Measurements from ENCODE around the gene HNRNPC. TPM values are rescaled to one million over a fixed set of nuclear protein-coding genes. Genes with fewer than 3 reads are reported as not detected.
"Not testable (repeated sequence)": the region's sequence is repeated elsewhere in the genome, so short reads cannot be mapped to it uniquely, and the experiment has no call there.

HNRNPC gene
- total RNA-seq, 1 donor from 2014 or later: 260 TPM

- no peak for DNase-seq (ENCODE audit: low spot score)
- intact Hi-C loops (cut with DNase I): no loop called here
Observed at GRCh38 chr14:21278632-21279031, 9.4 kb upstream of the HNRNPC start.

DNA sequence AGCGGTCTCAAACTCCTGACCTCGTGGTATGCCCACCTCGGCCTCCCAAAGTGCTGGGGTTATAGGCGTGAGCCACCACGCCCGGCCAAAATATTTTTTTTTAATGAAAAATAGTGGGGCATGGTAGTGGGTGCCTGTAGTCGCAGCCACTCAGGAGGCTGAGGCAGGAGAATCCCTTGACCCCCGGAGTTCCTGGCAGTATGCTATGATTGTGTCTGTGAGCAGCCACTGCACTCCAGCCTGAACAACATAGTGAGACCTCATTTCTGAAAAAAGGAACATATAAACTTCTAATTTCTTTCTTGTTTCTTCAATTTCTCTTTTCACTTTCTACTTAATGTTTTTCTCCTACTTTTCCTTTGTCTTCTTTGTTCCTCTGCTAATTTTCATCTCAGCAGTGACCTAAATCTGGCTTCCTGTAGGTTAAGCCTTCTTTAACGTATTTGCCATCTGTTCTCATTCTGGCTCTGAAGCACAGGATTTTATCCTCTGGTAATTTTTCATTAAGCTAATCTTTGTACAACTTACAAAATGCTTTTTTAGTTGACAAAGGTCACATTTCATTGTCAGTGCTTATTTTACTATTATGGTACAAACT, 6.1 kb upstream of the HNRNPC start:
- DNase-seq (ENCODE audit: low spot score): no peak
- intact Hi-C loops (cut with DNase I): no loop called here

- intact Hi-C loops (cut with DNase I): not testable (repeated sequence)
Observed at GRCh38 chr14:21272661-21273060, 3.4 kb upstream of the HNRNPC start.

GRCh38 chr14:21268617-21269251, 508 bp downstream of the HNRNPC start:
- intact Hi-C loops (cut with DNase I): loop anchor here (5.0 kb wide), 2 partner anchors 36 to 114 kb away; partner anchors contain the start of gene SUPT16H
- DNase-seq (ENCODE audit: low spot score): no peak

More at GRCh38 chr14:21272661-21273060, 3.4 kb upstream of the HNRNPC start:
- not testable (repeated sequence) for DNase-seq (ENCODE audit: low spot score)

GRCh38 chr14:21267886-21268616, 1.2 kb downstream of the HNRNPC start:
- DNase-seq (ENCODE audit: low spot score): no peak
- intact Hi-C loops (cut with DNase I): loop anchor here (5.0 kb wide), 2 partner anchors 36 to 114 kb away; partner anchors contain the start of gene SUPT16H

DNA sequence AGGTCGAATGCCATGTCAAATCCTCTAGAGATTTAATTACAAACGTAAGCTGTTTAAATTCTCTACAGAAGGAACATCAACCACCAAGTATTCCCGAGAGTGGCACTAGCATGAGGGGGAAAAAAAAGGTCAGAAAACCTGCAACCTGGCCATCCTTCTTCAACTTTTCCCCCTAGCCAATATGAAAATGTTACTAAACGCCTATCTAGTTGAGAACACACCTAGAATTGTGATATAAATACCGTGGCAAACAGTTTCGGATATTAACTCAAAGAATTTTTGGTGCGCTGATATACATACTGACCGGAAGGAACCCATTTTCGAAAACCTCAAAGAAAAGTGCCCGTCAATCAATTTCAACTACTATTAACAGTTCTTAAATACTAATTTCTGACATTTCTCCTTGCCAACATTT, 1.8 kb downstream of the HNRNPC start:
- intact Hi-C loops (cut with DNase I): loop anchor here (5.0 kb wide), 2 partner anchors 35 to 115 kb away; partner anchors contain the start of gene SUPT16H
- DNase-seq (ENCODE audit: low spot score): no peak

DNA sequence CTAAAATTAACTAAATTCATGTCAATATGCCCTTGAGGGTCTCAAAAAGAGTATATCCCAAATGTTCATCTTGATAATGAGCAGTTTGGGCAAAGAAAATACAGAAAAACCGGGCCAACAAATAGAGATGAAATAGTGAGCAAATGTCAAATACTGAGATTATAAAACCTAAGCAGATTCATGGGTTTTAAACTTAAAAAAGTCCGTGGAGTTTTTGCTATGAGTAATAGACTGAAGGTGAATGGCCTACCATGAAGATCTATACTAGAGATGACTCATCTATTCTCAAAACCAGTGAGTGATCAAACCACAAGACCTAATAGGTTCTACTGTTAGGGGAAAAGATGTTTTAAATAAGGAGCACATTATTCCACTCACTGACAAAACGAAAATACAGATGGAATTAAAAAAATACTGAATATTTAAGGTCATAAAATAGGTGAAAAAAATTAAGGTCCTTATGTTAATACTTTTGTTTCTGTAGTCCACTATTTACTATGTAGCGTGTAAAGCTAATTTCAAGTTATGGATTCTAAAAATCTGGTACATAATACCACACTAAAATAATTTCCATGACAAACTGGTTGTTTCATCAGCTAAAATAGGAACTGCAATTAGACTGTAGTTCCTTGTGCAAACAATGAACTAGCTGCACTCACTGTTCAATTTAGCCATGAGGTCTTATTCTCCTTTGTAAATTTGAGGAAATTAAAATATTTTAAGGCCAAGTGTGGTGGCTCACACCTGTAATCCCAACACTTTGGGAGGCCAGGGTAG, 5.0 kb downstream of the HNRNPC start:
- intact Hi-C loops (cut with DNase I): no loop called here
- no peak for DNase-seq (ENCODE audit: low spot score)

DNA sequence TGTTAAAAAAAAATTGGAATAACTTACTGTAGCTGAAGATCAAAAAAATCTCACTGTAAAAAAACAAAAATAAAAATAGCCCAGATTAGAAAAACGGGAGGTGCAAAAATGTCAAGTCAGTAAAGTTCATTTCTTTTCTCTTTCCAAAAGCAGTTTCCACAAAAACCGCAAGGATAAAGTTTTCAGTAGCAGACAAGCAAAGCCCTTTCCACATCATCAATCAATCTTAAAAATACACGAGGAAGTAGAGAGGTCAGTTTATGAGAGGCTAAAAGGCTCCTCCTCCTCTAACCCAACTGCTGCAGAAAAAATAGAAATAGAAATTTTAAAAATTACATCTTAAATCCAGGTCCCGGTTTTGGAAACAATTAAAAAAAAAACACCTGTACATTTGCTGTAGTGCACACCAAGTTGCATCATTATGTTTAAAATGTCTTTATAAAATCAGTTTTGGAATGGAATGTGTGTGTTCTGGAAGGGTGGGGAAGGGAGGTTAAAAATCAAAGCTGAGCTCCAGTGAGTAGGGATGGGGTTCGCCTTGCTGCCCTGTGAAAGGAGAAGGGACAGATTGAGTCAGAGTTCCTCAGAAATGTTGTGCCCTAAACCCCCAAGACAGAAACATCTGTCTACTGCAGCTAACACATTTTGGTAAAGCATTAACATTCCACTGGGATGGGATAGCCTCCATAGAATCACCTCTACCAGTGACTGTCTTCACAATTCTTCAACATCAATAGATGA, 5.8 kb downstream of the HNRNPC start:
- DNase-seq (ENCODE audit: low spot score): no peak
- intact Hi-C loops (cut with DNase I): no loop called here

GRCh38 chr14:21262410-21262809, 6.8 kb downstream of the HNRNPC start:
- DNase-seq (ENCODE audit: low spot score): no peak
- intact Hi-C loops (cut with DNase I): no loop called here

DNA sequence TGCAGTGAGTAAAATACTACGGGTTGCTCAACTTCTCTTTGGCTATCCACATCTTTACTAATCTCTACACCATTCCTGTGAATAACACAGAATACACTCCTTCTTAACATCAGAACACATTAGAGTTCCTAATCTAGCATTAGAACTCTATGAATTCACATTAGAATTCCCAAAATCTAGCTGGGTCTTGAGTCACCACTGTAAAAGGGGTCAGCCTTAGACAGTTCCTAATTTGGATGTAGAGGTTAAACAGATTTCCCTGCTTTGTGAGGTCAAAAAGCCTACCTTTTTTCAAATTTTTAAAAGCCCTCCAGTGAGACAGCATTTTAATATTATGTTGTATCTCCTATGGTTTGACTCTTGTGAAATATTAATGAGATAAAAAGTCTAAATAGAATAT, 7.4 kb downstream of the HNRNPC start:
- DNase-seq (ENCODE audit: low spot score): no peak
- intact Hi-C loops (cut with DNase I): no loop called here

GRCh38 chr14:21258889-21259787, 10.1 kb downstream of the HNRNPC start:
- DNase-seq (ENCODE audit: low spot score): no peak
- intact Hi-C loops (cut with DNase I): no loop called here

- no peak for DNase-seq (ENCODE audit: low spot score)
- intact Hi-C loops (cut with DNase I): no loop called here
Observed at GRCh38 chr14:21258005-21258888, 11.0 kb downstream of the HNRNPC start.

DNA sequence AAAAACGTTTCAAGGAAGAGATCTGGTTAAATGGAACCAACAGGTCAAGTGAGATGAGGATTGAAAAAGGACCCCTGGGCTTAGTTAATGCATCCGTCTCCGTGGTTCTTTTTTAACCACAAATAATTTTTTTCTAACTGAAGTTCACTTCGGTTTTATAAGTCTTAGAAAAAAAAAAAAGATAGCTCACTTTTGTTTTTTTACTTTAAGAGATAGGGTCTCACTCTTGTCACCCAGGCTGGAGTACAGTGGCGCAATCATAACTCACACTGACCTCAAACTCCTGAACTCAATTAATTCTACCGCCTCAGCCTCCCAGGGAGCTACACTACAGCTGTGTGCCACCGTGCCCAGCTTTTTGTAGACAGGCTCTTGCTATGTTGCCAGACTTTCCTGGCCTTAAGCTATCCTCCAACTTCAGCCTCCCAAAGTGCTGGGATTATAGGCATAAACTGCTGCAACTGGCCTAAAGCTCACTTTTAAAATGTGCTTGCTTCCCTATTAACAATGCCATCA, 11.8 kb downstream of the HNRNPC start:
- no peak for DNase-seq (ENCODE audit: low spot score)

DNA sequence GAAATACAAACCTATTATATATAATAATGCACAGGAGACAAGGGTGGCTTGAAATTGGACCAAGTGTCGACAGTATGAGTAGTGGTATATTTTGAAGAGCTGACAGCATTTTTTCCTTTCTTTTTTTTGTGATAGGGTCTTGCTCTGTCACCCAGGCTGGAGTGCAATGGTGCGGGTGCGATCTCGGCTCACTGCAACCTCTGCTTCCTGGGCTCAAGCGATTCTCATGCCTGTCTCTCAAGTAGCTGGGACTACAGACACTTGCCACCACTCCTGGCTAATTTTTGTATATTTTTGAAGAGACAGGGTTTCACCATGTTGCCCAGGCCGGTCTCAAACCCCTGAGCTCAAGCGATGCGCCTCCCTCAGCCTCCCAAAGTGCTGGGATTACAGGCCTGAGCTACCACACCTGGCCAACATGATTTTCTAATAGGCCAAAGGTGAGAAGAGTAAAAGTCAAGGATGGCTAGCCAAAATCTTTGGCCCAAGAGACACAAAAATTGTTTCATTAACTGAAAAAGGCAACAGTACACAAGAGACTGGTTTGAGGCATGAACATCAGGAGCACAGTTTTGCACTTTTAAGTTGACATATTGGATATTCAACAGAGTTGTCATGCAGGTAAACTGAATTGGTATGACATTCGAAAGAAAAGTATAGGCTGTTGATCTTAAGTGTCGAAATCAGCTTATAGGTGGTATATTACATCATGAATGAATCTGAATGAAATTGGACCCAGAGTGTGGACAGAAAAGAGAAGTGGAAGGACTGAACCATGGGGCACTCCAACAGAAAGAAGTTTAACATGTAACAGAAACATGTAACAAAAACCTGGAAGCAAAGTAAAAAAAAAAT, 12.5 kb downstream of the HNRNPC start:
- intact Hi-C loops (cut with DNase I): no loop called here
- DNase-seq (ENCODE audit: low spot score): no peak

More for the DNA sequence above, 11.8 kb downstream of the HNRNPC start:
- intact Hi-C loops (cut with DNase I): no loop called here

GRCh38 chr14:21256102-21256447, 13.2 kb downstream of the HNRNPC start:
- intact Hi-C loops (cut with DNase I); DNase-seq (ENCODE audit: low spot score): not testable (repeated sequence)

GRCh38 chr14:21255385-21256101, 13.7 kb downstream of the HNRNPC start:
- intact Hi-C loops (cut with DNase I): no loop called here
- DNase-seq (ENCODE audit: low spot score): no peak
